Measurements from ENCODE around the gene AUH.
"Not testable (repeated sequence)": the region's sequence is repeated elsewhere in the genome, so short reads cannot be mapped to it uniquely, and the experiment has no call there.

The AUH gene

DNA sequence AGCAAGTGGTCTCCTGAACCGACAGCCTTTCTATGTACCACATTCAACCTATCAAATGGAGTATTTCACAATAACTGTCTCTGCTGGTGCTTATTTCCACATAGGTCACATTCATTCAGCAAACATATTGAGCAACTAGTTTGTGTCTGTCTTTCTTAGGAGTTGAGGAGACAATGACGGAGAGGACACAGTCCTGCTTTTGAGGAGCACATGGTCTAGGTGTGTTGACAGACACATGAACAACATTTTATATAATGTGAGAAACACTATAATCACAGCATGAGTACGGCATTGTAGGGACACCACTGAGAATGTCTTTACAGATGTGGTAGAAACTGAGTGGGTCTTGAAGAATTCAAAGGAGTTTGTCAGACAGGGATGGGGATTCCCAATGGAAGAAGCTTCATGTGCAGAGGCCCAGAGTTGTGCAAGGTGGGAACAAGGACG is 33.4 kb upstream of the AUH start:
- Histone ChIP-seq H3K27ac (ENCODE audit: low read length) (no peak overlapping the region), H3K27me3 (ENCODE audit: insufficient read depth, low read length) (no peaks in the 10 kb centered on the region), H3K4me1 (ENCODE audit: insufficient read depth, low read length) (no peaks in the 10 kb centered on the region), H3K4me3 (ENCODE audit: low read length) (no peak overlapping the region), H3K9me3 (ENCODE audit: insufficient read depth, low read depth, low read length) (no peaks in the 10 kb centered on the region), H3K9ac (ENCODE audit: low read depth, low read length) (no peak overlapping the region), H3K36me3 (ENCODE audit: insufficient read depth, low read depth, low read length) (no peaks in the 10 kb centered on the region)

DNA sequence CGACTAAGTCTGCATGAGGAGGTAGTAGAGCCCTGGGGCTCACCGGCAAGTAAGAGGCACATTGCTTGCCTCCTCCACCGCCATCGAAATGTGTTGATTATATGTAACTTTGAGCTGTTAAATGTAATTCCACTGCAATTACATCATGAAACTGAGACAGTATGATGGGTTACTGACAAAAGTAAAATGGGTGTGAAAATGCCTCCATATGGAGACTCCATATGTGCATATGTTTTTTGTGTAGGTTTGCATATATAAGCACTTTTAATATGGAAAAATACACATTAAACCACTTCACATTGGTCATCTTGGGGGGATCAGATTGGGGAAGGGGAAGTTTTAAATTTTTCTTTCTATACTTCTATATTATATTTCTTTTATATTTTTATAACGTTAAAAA is 32.1 kb upstream of the AUH start:
- Histone ChIP-seq H3K27ac (ENCODE audit: low read length) (no peak overlapping the region), H3K9ac (ENCODE audit: low read depth, low read length) (no peak overlapping the region), H3K4me1 (ENCODE audit: insufficient read depth, low read length) (no peaks in the 10 kb centered on the region), H3K36me3 (ENCODE audit: insufficient read depth, low read depth, low read length) (no peaks in the 10 kb centered on the region), H3K27me3 (ENCODE audit: insufficient read depth, low read length) (no peaks in the 10 kb centered on the region), H3K9me3 (ENCODE audit: insufficient read depth, low read depth, low read length) (no peaks in the 10 kb centered on the region), H3K4me3 (ENCODE audit: low read length) (no peak overlapping the region)

DNA sequence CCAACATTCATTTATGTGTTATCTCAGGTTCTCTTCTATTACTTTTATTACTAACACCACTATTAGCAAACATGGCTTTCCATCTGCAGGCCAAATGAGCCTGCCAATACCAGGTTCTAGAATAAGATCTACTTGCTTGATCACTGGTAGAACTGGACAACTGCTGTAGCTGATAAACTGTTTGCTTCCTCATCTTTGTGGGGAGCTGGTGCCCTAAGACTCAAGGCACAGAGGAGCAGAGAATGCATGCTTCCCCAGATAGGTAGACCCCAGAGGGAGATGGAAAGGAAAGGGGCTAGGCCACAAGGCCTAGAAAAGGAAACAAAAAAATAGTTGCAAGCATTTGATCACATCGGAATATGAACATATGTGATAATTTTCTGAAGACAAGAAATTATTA is 30.7 kb upstream of the AUH start:
- Histone ChIP-seq H3K4me1 (ENCODE audit: insufficient read depth, low read length) (no peaks in the 10 kb centered on the region), H3K36me3 (ENCODE audit: insufficient read depth, low read depth, low read length) (no peaks in the 10 kb centered on the region), H3K9ac (ENCODE audit: low read depth, low read length) (no peak overlapping the region), H3K27me3 (ENCODE audit: insufficient read depth, low read length) (no peaks in the 10 kb centered on the region), H3K27ac (ENCODE audit: low read length) (no peak overlapping the region), H3K4me3 (ENCODE audit: low read length) (no peak overlapping the region), H3K9me3 (ENCODE audit: insufficient read depth, low read depth, low read length) (no peaks in the 10 kb centered on the region)

- H3K36me3 ChIP-seq (ENCODE audit: insufficient read depth, low read depth, low read length) = no peaks in the 10 kb centered on the region
- H3K9me3 ChIP-seq (ENCODE audit: insufficient read depth, low read depth, low read length) = no peaks in the 10 kb centered on the region
- no peak overlapping the region for H3K4me3 ChIP-seq (ENCODE audit: low read length)
- no peaks in the 10 kb centered on the region for H3K4me1 ChIP-seq (ENCODE audit: insufficient read depth, low read length)
- H3K27ac ChIP-seq (ENCODE audit: low read length) = no peak overlapping the region
- H3K9ac ChIP-seq (ENCODE audit: low read depth, low read length) = no peak overlapping the region
- H3K27me3 ChIP-seq (ENCODE audit: insufficient read depth, low read length) = no peaks in the 10 kb centered on the region
Measured at GRCh38 chr9:91391818-91392217, 30.1 kb upstream of the AUH start.

- Histone ChIP-seq H3K4me3 (ENCODE audit: low read length) (no peak overlapping the region), H3K36me3 (ENCODE audit: insufficient read depth, low read depth, low read length) (no peaks in the 10 kb centered on the region), H3K27me3 (ENCODE audit: insufficient read depth, low read length) (no peaks in the 10 kb centered on the region), H3K27ac (ENCODE audit: low read length) (no peak overlapping the region), H3K4me1 (ENCODE audit: insufficient read depth, low read length) (no peaks in the 10 kb centered on the region), H3K9me3 (ENCODE audit: insufficient read depth, low read depth, low read length) (no peaks in the 10 kb centered on the region), H3K9ac (ENCODE audit: low read depth, low read length) (no peak overlapping the region)
Measured at GRCh38 chr9:91391412-91391811, 29.7 kb upstream of the AUH start.

GRCh38 chr9:91389686-91390085 is 28.0 kb upstream of the AUH start:
- H3K27ac ChIP-seq (ENCODE audit: low read length); H3K4me1 ChIP-seq (ENCODE audit: insufficient read depth, low read length); H3K4me3 ChIP-seq (ENCODE audit: low read length); H3K9ac ChIP-seq (ENCODE audit: low read depth, low read length); H3K36me3 ChIP-seq (ENCODE audit: insufficient read depth, low read depth, low read length); H3K9me3 ChIP-seq (ENCODE audit: insufficient read depth, low read depth, low read length); H3K27me3 ChIP-seq (ENCODE audit: insufficient read depth, low read length): not testable (repeated sequence)

GRCh38 chr9:91386765-91387164 is 25.0 kb upstream of the AUH start:
- no peak overlapping the region for H3K27ac ChIP-seq (ENCODE audit: low read length)
- no peaks in the 10 kb centered on the region for H3K9me3 ChIP-seq (ENCODE audit: insufficient read depth, low read depth, low read length)
- H3K9ac ChIP-seq (ENCODE audit: low read depth, low read length) = no peak overlapping the region
- no peak overlapping the region for H3K4me3 ChIP-seq (ENCODE audit: low read length)
- H3K27me3 ChIP-seq (ENCODE audit: insufficient read depth, low read length) = no peaks in the 10 kb centered on the region
- no peaks in the 10 kb centered on the region for H3K36me3 ChIP-seq (ENCODE audit: insufficient read depth, low read depth, low read length)
- H3K4me1 ChIP-seq (ENCODE audit: insufficient read depth, low read length) = no peaks in the 10 kb centered on the region

- Histone ChIP-seq H3K36me3 (ENCODE audit: insufficient read depth, low read depth, low read length) (no peaks in the 10 kb centered on the region), H3K27ac (ENCODE audit: low read length) (no peak overlapping the region), H3K9me3 (ENCODE audit: insufficient read depth, low read depth, low read length) (no peaks in the 10 kb centered on the region)
Measured at GRCh38 chr9:91384954-91385353, 23.2 kb upstream of the AUH start.

GRCh38 chr9:91383577-91383976 is 21.9 kb upstream of the AUH start:
- no peak overlapping the region for H3K4me3 ChIP-seq (ENCODE audit: low read length)
- no peaks in the 10 kb centered on the region for H3K9me3 ChIP-seq (ENCODE audit: insufficient read depth, low read depth, low read length)
- H3K9ac ChIP-seq (ENCODE audit: low read depth, low read length) = no peak overlapping the region
- H3K4me1 ChIP-seq (ENCODE audit: insufficient read depth, low read length) = no peaks in the 10 kb centered on the region
- no peaks in the 10 kb centered on the region for H3K27me3 ChIP-seq (ENCODE audit: insufficient read depth, low read length)
- H3K27ac ChIP-seq (ENCODE audit: low read length) = no peak overlapping the region
- no peaks in the 10 kb centered on the region for H3K36me3 ChIP-seq (ENCODE audit: insufficient read depth, low read depth, low read length)

More at GRCh38 chr9:91384954-91385353, 23.2 kb upstream of the AUH start:
- Histone ChIP-seq H3K4me3 (ENCODE audit: low read length) (no peak overlapping the region), H3K27me3 (ENCODE audit: insufficient read depth, low read length) (no peaks in the 10 kb centered on the region), H3K9ac (ENCODE audit: low read depth, low read length) (no peak overlapping the region), H3K4me1 (ENCODE audit: insufficient read depth, low read length) (no peaks in the 10 kb centered on the region)

DNA sequence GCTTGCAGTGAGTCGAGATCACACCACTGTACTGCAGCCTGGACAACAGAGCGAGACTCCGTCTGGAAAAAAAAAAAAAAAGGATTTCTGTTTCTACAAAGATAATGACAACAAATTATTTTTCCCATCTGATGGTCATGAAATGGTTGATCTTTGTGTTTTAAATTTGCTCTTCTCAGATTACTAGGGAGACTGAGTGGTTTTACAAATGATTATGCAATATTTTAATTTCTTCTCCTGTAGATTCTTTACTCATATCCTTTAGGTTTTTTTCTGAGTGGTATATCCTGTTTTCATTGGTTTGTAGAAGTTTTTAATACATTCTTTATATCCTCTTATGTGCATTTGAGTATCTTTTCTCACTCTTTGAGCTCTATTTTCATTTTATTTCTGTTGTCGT is 20.6 kb upstream of the AUH start:
- Histone ChIP-seq H3K9me3 (ENCODE audit: insufficient read depth, low read depth, low read length) (no peaks in the 10 kb centered on the region), H3K36me3 (ENCODE audit: insufficient read depth, low read depth, low read length) (no peaks in the 10 kb centered on the region), H3K4me3 (ENCODE audit: low read length) (no peak overlapping the region), H3K27ac (ENCODE audit: low read length) (no peak overlapping the region), H3K27me3 (ENCODE audit: insufficient read depth, low read length) (no peaks in the 10 kb centered on the region), H3K4me1 (ENCODE audit: insufficient read depth, low read length) (no peaks in the 10 kb centered on the region), H3K9ac (ENCODE audit: low read depth, low read length) (no peak overlapping the region)

DNA sequence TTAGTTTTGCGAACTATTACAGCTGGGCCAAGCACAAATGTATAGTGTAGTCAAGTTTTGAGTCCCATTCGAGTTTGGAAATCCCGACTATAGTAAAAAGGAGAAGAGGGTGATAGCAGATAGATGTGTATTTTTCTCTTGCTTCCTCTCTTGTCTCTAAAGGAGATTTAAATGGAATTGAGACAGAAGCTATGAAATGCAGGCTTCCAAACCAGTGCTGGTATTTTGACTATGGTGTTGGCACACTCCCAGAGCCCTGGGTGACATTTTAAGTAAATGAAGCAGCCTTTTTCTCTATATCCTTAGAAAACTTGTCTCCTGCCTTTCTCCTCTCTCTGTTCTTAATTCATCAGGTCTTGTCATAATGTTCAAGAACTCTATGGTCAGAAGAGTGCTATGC is 17.7 kb upstream of the AUH start:
- no peak overlapping the region for H3K4me3 ChIP-seq (ENCODE audit: low read length)
- no peak overlapping the region for H3K9ac ChIP-seq (ENCODE audit: low read depth, low read length)
- no peak overlapping the region for H3K27ac ChIP-seq (ENCODE audit: low read length)
- H3K4me1 ChIP-seq (ENCODE audit: insufficient read depth, low read length) = no peaks in the 10 kb centered on the region
- H3K27me3 ChIP-seq (ENCODE audit: insufficient read depth, low read length) = no peaks in the 10 kb centered on the region
- no peaks in the 10 kb centered on the region for H3K9me3 ChIP-seq (ENCODE audit: insufficient read depth, low read depth, low read length)
- H3K36me3 ChIP-seq (ENCODE audit: insufficient read depth, low read depth, low read length) = no peaks in the 10 kb centered on the region

DNA sequence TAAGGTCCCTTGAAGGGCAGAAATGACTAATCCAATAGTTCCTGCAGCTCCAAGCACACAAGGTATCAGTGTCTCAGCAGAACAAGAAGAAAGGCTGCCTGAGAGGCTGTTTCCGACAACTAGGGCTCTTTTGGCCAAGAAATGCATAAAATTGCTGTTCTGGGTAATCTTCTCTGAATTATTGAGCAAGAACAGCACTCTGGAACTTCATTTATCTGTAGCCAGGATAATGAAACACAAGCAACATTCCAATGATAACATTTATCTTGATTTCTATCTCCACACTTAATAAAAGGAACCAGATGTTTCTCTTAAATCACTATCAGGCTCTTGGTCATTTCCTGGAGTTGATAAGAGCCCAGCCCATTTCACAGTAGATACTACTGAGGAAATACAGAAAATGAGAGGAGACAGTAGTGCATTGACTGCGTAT is 17.0 kb upstream of the AUH start:
- Histone ChIP-seq H3K36me3 (ENCODE audit: insufficient read depth, low read depth, low read length) (no peaks in the 10 kb centered on the region), H3K9ac (ENCODE audit: low read depth, low read length) (no peak overlapping the region), H3K9me3 (ENCODE audit: insufficient read depth, low read depth, low read length) (no peaks in the 10 kb centered on the region), H3K4me1 (ENCODE audit: insufficient read depth, low read length) (no peaks in the 10 kb centered on the region), H3K27ac (ENCODE audit: low read length) (no peak overlapping the region), H3K27me3 (ENCODE audit: insufficient read depth, low read length) (no peaks in the 10 kb centered on the region), H3K4me3 (ENCODE audit: low read length) (no peak overlapping the region)

GRCh38 chr9:91378054-91378453 is 16.3 kb upstream of the AUH start:
- H3K27me3 ChIP-seq (ENCODE audit: insufficient read depth, low read length); H3K36me3 ChIP-seq (ENCODE audit: insufficient read depth, low read depth, low read length); H3K4me3 ChIP-seq (ENCODE audit: low read length); H3K9me3 ChIP-seq (ENCODE audit: insufficient read depth, low read depth, low read length); H3K27ac ChIP-seq (ENCODE audit: low read length); H3K9ac ChIP-seq (ENCODE audit: low read depth, low read length); H3K4me1 ChIP-seq (ENCODE audit: insufficient read depth, low read length): not testable (repeated sequence)
